ENCODE results near the gene SCIN.

DNA sequence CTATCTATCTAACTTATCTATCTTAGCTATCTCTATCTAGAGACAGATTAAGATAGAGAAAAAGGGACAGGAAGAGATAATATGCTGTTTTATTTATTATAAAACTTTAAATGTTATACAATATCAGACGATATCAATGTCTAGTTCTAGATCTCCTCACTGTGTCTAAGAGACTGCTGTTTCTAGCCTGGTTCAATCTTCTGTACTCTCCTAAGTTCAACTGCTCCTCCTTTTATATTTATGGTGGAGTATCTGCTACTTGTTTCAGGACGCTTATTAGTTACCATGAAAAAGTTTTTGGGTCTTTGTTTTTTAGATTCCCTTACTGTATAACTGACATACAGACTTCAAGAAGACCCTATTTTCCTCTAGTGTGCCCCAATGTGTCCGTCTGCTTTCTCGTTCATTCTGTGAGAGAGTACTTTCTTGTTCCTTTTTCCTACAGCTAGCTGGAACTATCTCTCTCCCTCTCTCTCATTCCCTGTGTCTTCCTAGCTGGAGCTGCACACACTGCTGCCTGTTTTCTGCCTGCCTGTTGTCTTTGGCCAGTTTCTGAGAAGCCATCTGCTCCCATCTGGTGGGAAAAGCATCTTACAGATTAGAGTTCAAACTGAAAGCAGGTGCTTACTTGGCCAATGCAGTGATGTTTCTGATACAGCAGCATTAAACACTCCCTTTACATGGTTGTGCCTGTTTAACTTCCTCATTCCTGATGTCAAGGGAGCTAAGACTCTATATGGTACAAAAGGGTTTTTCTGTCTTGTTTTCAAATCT is 67.5 kb downstream of the SCIN start:
- TF ChIP-seq, protein P1, sequence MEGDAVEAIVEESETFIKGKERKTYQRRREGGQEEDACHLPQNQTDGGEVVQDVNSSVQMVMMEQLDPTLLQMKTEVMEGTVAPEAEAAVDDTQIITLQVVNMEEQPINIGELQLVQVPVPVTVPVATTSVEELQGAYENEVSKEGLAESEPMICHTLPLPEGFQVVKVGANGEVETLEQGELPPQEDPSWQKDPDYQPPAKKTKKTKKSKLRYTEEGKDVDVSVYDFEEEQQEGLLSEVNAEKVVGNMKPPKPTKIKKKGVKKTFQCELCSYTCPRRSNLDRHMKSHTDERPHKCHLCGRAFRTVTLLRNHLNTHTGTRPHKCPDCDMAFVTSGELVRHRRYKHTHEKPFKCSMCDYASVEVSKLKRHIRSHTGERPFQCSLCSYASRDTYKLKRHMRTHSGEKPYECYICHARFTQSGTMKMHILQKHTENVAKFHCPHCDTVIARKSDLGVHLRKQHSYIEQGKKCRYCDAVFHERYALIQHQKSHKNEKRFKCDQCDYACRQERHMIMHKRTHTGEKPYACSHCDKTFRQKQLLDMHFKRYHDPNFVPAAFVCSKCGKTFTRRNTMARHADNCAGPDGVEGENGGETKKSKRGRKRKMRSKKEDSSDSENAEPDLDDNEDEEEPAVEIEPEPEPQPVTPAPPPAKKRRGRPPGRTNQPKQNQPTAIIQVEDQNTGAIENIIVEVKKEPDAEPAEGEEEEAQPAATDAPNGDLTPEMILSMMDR (conservative IDR thresholded peaks at IDR 0.05; ENCODE audit: low read depth, low read length): no peak
- TF ChIP-seq EZH2 (IDR thresholded peaks at IDR 0.05; ENCODE audit: borderline replicate concordance, low read depth, low read length, poor library complexity, severe bottlenecking): no peak

All from A673 (cell line).